Lower lobe of right lung (tissue), 2 donors: ENCODE results near the gene RUVBL2. TPM values are rescaled to one million over a fixed set of nuclear protein-coding genes. Genes with fewer than 3 reads are reported as not detected.

Source experiments
- ATAC-seq, 2 donors: fragments of 200-7000 bp; cut with Tn5 transposase; one replicate each; pipeline ENCODE4 v1.9.1; 2020 to 2022; ENCODE audit warnings: mild to moderate bottlenecking in 2 of 2, moderate library complexity in 2 of 2
- DNase-seq: peaks from one replicate; pipeline ENCODE4 v3.0.0-alpha.2; 2020
- H3K27ac ChIP-seq: fragments of 200-600 bp; one replicate; pipeline ENCODE4 v1.8.0; 2022
- H3K27me3 ChIP-seq: fragments of 200-600 bp; one replicate; pipeline ENCODE4 v1.8.0; 2022; ENCODE audit warnings: low read depth
- H3K36me3 ChIP-seq: fragments of 200-600 bp; one replicate; pipeline ENCODE4 v1.8.0; 2022; ENCODE audit warnings: mild to moderate bottlenecking
- H3K4me1 ChIP-seq: fragments of 200-600 bp; one replicate; pipeline ENCODE4 v1.8.0; 2022
- H3K4me3 ChIP-seq: fragments of 200-600 bp; one replicate; pipeline ENCODE4 v1.8.0; 2022; ENCODE audit warnings: mild to moderate bottlenecking
- H3K9me3 ChIP-seq: fragments of 200-600 bp; one replicate; pipeline ENCODE4 v1.8.0; 2022
- intact Hi-C: fragments of 100-400 bp; cut with DNase I; formaldehyde crosslinking; loops from one replicate; pipeline ENCODE4 v1.11.0; 2022
- total RNA-seq: library from RNA; stranded (reverse); fragmentation: NEBNext Ultra II Directional; extraction: Animal tissue kit (Norgen Biotek cat#: 25700); gene quantifications from one replicate; pipeline ENCODE4 v1.2.1, GENCODE V29; 2021
- TF ChIP-seq, protein P1 (sequence below): fragments of 200-600 bp; IDR thresholded peaks from one replicate; pipeline ENCODE4 v1.8.0; 2022; ENCODE audit warnings: antibody characterized with exemption, mild to moderate bottlenecking
- donor health status: DM: no; HTN: yes; CAD: no; lungs with severe emphysema.

RUVBL2 gene
- total RNA-seq, 1 donor from 2014 or later: 45.3 TPM

GRCh38 chr19:48999481-49000325 is 6.0 kb downstream of the RUVBL2 start:
- TF ChIP-seq, protein P1, sequence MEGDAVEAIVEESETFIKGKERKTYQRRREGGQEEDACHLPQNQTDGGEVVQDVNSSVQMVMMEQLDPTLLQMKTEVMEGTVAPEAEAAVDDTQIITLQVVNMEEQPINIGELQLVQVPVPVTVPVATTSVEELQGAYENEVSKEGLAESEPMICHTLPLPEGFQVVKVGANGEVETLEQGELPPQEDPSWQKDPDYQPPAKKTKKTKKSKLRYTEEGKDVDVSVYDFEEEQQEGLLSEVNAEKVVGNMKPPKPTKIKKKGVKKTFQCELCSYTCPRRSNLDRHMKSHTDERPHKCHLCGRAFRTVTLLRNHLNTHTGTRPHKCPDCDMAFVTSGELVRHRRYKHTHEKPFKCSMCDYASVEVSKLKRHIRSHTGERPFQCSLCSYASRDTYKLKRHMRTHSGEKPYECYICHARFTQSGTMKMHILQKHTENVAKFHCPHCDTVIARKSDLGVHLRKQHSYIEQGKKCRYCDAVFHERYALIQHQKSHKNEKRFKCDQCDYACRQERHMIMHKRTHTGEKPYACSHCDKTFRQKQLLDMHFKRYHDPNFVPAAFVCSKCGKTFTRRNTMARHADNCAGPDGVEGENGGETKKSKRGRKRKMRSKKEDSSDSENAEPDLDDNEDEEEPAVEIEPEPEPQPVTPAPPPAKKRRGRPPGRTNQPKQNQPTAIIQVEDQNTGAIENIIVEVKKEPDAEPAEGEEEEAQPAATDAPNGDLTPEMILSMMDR: peak; percentile 67
- ATAC-seq (peak; percentile 69 to 70), DNase-seq (peak; percentile 75)
- peaks cover 27% of the 10 kb centered on the region for H3K36me3 ChIP-seq
- H3K9me3 ChIP-seq: no peaks in the 10 kb centered on the region
- no peak overlapping the region for H3K27ac ChIP-seq
- H3K27me3 ChIP-seq: no peaks in the 10 kb centered on the region
- H3K4me3 ChIP-seq: no peak overlapping the region
- intact Hi-C loops: no loop called here
- H3K4me1 ChIP-seq: peaks cover 4% of the 10 kb centered on the region

DNA sequence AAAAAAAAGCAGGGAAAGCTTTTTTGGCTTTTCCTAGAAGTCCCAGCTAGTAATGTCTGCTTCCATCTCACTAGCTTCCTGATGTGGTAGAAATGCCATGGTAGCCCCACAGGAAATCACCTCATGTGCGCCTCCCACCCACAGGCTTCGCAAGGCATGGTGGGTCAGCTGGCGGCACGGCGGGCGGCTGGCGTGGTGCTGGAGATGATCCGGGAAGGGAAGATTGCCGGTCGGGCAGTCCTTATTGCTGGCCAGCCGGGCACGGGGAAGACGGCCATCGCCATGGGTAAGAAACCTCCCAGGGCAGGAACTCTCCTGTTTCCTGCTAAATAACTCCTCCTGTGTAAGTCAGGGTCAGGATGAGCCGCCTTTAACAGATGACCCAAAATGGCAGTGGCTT is 10.4 kb downstream of the RUVBL2 start:
- TF ChIP-seq, protein P1: no peak
- H3K27me3 ChIP-seq: no peaks in the 10 kb centered on the region
- DNase-seq: no peak

DNA sequence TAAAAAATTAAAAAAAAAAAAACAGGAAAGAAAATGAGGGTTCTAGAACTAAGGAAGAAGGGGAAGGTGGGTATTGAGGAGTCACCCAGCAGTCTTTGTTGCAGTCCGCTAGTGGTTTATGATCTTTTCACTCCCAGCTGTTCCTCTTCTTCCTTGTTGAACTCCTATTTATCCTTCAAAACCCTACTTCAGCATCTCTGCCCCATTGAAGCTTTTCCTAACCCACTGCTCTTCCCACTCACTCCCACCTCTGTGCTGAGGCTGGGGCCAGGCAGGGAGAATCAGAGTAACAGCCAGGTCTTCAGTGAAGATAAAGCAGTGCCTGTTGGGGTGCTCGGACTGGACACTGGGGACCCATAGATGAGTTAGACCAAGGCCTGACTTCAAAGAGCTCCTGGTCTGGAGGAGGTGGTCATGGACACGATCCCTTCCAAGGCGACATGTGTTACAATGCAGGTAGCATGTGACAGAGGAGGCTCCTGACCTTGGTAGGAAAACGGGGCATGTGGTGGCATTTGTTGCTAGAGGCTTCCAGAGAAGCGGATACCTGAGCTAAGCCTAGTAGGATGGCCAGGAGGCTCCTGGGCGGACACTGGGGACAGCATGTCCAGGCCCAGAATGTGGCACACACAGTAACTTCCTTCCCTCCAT is 11.4 kb downstream of the RUVBL2 start:
- TF ChIP-seq, protein P1: no peak
- ATAC-seq: no peak
- Histone ChIP-seq H3K4me1 (no peaks in the 10 kb centered on the region), H3K27ac (no peak overlapping the region), H3K27me3 (no peaks in the 10 kb centered on the region), H3K9me3 (no peaks in the 10 kb centered on the region), H3K4me3 (no peak overlapping the region), H3K36me3 (peaks cover 68% of the 10 kb centered on the region)
- intact Hi-C loops: no loop called here
- DNase-seq: no peak

More for the DNA sequence above, 10.4 kb downstream of the RUVBL2 start:
- Histone ChIP-seq H3K9me3 (no peaks in the 10 kb centered on the region), H3K4me3 (no peak overlapping the region), H3K4me1 (no peaks in the 10 kb centered on the region), H3K27ac (no peak overlapping the region), H3K36me3 (peaks cover 58% of the 10 kb centered on the region)
- ATAC-seq: no peak
- intact Hi-C loops: no loop called here

DNA sequence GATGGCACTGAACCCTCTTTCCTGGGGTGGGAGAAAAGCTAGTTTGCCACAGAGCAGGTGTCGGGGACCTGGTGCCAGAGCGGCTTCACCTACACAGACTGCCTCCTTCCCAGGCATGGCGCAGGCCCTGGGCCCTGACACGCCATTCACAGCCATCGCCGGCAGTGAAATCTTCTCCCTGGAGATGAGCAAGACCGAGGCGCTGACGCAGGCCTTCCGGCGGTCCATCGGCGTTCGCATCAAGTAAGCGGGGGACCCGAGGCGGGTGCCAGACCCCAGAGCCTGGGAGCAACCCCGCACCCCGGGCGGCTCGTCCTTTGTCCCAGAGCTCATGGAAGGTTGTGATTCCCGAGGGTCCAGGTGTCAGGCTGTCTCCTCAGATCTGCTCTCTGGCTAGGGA is 13.2 kb downstream of the RUVBL2 start:
- Histone ChIP-seq H3K27ac (no peak overlapping the region), H3K4me1 (no peaks in the 10 kb centered on the region), H3K4me3 (no peak overlapping the region), H3K36me3 (peaks cover 80% of the 10 kb centered on the region), H3K9me3 (no peaks in the 10 kb centered on the region), H3K27me3 (no peaks in the 10 kb centered on the region)
- intact Hi-C loops: no loop called here
- TF ChIP-seq, protein P1: no peak
- peak in 1 of 2 donors; percentile 13 for ATAC-seq
- no peak for DNase-seq

DNA sequence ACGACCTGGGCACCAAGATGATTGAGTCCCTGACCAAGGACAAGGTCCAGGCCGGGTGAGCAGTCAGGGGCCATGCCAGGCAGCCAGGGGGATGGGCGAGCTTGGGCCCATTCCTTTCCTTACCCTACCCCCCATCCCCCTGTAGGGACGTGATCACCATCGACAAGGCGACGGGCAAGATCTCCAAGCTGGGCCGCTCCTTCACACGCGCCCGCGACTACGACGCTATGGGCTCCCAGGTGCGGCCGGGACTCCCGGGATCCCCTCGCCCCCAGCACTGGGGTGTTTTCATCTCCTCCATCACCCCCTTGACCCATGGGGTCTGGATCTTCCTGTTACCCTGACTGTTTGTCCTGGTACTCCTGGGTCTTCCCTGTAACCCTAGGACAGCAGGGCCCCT is 16.1 kb downstream of the RUVBL2 start:
- no peak for DNase-seq

More for the DNA sequence above, 16.1 kb downstream of the RUVBL2 start:
- Histone ChIP-seq H3K4me3 (no peak overlapping the region), H3K27ac (no peak overlapping the region), H3K9me3 (no peaks in the 10 kb centered on the region), H3K36me3 (peaks cover 74% of the 10 kb centered on the region), H3K4me1 (no peaks in the 10 kb centered on the region), H3K27me3 (no peaks in the 10 kb centered on the region)
- TF ChIP-seq, protein P1: no peak
- no peak for ATAC-seq
- intact Hi-C loops: no loop called here
